ENCODE results near the gene TOX3. TPM values are rescaled to one million over a fixed set of nuclear protein-coding genes. Genes with fewer than 3 reads are reported as not detected.

Gene TOX3
- total and polyA plus RNA-seq, 2 of the 13 experiments (the other 11 are each of a cell fraction or from before 2014, with no cell fraction given): 14.5 to 98.6 TPM

DNA sequence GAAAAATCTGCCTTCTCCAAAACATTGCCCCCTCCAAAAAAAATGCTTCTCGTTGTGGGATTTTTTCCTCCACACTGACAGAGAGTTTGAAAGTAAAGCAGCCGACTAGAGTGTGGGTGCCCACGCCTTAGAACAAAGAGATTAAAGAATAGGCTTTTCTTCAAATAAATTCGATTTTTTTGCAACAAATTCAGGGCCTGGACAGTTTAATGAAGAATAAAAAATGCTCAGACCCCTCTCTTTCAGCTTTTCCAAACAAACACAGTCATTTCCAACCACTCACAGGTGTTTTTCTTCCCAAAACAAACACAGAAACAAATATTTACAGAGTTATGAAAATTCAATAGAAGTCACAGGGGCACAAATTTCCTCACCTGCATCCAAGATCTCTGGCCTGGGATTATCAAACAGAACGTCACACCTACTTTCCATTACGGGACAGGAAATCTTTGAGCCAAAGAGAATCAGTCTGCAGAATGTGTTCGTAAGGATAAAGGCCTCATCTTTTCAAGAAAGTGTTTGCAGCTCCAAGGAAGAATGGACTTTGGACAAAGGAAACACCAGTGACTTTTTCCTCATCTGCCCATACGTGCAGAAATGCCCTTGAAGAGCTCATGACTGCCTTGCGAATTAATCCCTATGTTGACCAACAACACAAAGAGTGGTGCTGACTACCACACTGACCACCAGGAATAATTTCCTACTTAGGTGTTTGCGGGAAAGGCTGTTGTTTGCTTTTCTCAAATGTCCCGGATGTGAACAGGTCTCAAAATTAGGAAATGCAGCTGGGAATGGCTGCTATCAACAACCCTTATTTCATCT lies 31.3 kb upstream of the TOX3 start (continued):
- TF ChIP-seq ZBTB14 (CRISPR knock-in tag; IDR thresholded peaks at IDR 0.05) (no peak), ZNF512 (CRISPR knock-in tag; IDR thresholded peaks at IDR 0.05) (no peak), RNF2 (conservative IDR thresholded peaks at IDR 0.05; ENCODE audit: low read depth) (no peak), ZNF564 (CRISPR knock-in tag; IDR thresholded peaks at IDR 0.05) (no peak), KDM1A (CRISPR knock-in tag; IDR thresholded peaks at IDR 0.05) (no peak), ZFY (CRISPR knock-in tag; IDR thresholded peaks at IDR 0.05) (peak; percentile 49), USF2 (IDR thresholded peaks at IDR 0.05; ENCODE audit: low read depth, low read length) (no peak), USF2 (CRISPR knock-in tag; IDR thresholded peaks at IDR 0.05; ENCODE audit: borderline replicate concordance) (no peak), ZNF431 (CRISPR knock-in tag; IDR thresholded peaks at IDR 0.05; ENCODE audit: borderline replicate concordance, low read depth) (no peak; the same call in 1 of the 2 replicates), MTA3 (CRISPR knock-in tag; IDR thresholded peaks at IDR 0.05) (no peak), KLF16 (CRISPR knock-in tag; IDR thresholded peaks at IDR 0.05) (peak in 1 of 2 experiments; percentile 81; a peak in 2 of 4 replicates), CBX1 (IDR thresholded peaks at IDR 0.05; ENCODE audit: low read depth) (no peak), MIER3 (CRISPR knock-in tag; IDR thresholded peaks at IDR 0.05; ENCODE audit: borderline replicate concordance) (peak; percentile 74), ZNF414 (CRISPR knock-in tag; IDR thresholded peaks at IDR 0.05) (no peak), CBFB (CRISPR knock-in tag; IDR thresholded peaks at IDR 0.05) (peak; percentile 49; the same call in 1 of the 2 replicates), ZNF30 (CRISPR knock-in tag; IDR thresholded peaks at IDR 0.05) (no peak), PRMT3 (CRISPR knock-in tag; IDR thresholded peaks at IDR 0.05; ENCODE audit: borderline replicate concordance, low read depth) (no peak), CCAR2 (optimal IDR thresholded peaks at IDR 0.05; ENCODE audit: low read depth, low read length) (no peak), HNF1B (CRISPR knock-in tag; IDR thresholded peaks at IDR 0.05) (peak; percentile 89), ZNF552 (CRISPR knock-in tag; IDR thresholded peaks at IDR 0.05; ENCODE audit: borderline replicate concordance) (no peak), FOXO1 (CRISPR knock-in tag; IDR thresholded peaks at IDR 0.05) (peak; percentile 71; the same call in 1 of the 2 replicates), TAF15 (IDR thresholded peaks at IDR 0.05; ENCODE audit: low read depth, low read length, poor library complexity, severe bottlenecking) (no peak), NFYB (CRISPR knock-in tag; IDR thresholded peaks at IDR 0.05) (peak; percentile 25; the same call in 1 of the 2 replicates)
